ENCODE measurements around the gene SUSD1.
A peak's percentile ranks its signal among the peaks of the same experiment; 100 is the strongest.

Gene SUSD1

DNA sequence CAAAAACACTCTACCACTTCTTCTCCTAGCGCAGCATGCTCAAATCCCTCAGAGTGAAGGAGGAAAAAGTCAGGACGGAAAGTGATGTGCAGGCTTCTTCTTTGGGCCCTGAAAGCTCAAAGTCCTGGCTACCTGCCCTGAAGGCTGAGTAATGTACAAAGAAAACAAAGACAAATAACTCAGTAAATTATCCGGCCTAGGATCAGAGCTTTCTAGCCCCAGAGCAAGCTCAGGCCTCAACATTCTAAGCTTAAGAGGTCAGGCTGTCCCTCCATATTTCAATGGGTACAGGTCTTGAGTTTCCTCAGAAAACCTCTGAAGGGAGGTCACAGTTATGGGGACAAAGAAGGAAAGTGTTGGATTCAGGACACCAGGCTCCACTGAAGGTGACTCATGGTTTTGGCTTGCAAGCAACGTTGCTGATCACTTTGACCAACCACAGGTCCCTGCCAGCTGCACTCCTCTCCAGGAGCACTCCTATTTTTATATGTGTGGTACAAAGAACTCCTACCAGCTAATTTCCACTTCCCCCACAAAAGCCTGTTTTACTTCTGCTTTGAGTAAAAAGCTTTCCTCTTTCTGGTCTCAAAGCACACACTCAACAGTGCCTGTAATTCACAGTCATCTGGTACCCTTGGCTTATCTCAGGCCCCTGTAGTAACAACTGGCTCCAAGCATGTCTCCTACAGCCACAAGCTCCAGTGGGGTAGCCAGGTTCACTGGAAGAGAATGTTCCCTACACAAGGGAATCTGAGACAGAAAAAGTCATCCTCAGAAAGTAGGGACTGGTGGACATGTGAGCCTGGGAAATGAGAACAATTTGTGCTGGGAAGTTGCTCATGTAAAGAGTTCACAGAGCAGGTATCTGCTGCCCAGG, 162.8 kb downstream of the SUSD1 start:
- peak; percentile 37 for DNase-seq (ENCODE audit: low spot score)

DNA sequence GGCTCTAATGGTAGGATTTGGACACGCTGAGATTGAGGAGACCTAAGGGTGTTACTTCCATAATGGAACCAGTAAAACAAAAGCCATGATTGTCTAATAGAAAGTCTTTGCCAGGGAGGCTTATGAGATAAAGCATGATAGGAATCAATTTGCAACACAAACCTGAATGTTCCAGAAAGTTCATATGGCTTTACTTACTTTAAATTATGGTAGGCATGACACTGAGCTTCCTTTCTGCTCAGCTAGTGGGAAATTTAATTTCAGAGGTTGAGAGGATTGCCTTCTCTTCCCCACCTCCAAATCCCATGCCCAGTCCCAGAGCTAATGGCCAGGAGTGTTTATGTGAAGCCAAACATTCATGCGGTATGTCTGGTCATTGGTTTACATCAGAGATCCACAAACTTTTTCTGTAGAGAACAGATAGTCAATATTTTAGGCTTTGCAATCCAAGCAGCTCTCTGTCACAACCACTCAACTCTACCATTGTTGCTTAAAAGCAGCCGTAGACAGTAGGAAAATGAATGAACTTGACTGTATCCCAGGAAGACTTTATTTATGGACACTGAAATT, 164.0 kb downstream of the SUSD1 start:
- no peak for DNase-seq (ENCODE audit: low spot score)

DNA sequence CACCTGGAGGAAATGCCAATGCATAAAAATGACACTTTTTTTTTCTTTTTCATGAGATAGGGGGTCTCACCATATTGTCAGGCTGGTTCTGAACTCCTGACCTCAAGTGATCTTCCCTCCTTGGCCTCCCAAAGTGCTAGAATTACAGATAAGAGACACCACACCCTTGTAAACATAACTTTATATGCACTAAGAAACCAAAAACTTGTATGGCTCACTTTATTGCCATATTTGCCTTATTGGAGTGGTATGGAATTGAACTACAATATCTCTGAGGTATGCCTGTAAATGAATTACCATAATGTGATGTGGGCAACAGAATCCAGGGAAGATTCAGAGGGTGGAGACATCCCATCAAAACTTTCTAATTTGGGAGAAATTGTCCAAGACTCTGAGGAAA, 164.6 kb downstream of the SUSD1 start:
- DNase-seq (ENCODE audit: low spot score) = no peak

DNA sequence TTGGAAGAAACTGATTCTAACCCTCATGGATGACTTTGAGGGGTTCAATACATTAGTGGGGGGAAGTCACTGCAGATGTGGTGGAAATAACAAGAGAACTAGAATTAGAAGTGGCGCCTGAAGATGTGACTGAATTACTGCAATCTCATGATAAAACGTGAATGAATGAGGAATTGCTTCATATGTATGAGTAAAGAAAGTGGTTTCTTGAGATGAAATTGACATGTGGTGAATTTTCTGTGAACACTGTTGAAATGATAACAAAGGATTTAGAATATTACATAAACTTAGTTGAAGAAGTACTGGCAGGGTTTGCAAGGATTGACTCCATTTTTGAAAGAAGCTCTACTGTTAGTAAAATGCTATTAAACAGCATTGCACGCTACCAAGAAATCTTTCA, 165.4 kb downstream of the SUSD1 start:
- DNase-seq (ENCODE audit: low spot score) = no peak

DNA sequence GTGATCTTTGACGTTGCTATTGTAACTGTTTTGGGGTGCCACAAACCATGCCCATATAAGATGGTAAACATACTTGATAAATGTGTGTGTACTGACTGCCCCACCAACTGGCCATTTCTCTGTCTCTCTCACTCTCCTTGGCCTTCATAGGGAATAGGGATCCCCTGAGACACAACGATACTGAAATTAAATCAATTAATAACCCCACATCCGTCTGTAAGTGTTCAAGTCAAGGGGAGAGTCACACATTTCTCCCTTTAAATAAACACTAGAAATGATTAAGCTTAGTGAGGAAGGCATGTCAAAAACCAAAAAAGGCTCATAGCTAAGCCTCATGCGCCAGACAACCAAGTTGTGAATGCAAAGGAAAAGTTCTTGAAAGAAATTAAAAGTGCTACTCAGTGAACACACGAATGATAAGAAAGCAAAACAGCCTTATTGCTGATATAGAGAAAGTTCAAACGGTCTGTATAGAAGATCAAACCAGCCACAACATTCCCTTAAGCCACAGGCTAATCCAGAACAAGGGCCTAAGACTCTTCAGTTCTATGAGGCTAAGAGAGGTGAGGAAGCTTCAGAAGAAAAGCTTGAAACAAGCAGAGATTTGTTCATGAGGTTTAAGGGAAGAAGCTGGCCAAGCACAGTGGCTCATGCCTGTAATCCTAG, 167.4 kb downstream of the SUSD1 start:
- no peak for DNase-seq (ENCODE audit: low spot score)

DNA sequence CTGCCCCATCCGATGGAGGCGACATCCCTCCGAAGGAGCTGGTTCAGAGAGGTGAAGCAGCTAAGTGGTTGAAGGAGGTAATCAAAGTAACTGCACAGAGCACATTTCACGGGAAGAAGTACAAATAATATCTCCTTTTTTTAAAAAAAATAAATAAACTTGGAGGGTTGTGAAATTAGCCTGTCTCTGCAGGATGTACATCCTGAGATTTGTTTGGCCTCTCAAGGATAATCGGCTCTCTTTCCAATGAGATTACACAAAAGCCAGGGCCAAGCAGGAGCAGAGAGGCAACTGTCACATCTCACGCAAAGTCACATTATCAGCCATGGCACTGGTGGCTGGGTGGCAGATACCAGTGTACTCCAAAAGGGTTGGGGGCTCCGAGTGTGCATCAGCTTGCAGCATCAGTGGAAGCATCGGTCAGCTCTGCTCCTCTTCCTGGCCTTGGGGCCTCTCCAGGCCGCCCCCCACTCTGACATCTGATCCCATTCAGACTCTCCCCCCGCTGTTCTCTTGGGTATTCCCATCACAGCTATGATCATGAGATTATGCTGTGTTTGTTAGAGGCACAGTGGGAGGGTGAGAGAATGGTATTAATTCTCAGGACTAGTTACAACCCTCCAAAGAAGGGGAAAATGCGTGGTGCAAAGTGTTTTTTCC, 168.6 kb downstream of the SUSD1 start:
- DNase-seq (ENCODE audit: low spot score) = no peak

DNA sequence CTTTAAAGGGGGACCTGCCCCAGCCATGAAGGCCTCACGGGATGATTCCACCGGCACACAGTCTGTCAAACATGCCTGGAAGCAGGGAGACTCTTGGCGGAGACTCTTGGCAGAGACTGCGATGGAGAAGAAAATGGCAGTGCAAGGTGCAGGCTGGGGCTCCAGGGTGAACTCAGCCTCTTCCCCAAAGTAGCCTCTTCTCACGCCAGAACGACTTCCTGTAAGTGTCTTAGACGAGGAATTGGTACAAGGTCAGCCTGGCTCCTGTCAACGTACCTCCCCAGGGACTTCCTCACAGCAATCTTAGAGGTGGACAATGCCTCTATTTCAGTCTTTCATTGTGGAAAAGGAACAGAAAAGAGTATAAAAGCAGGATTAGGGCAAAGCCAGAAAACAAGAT, 169.2 kb downstream of the SUSD1 start:
- DNase-seq (ENCODE audit: low spot score) = no peak

DNA sequence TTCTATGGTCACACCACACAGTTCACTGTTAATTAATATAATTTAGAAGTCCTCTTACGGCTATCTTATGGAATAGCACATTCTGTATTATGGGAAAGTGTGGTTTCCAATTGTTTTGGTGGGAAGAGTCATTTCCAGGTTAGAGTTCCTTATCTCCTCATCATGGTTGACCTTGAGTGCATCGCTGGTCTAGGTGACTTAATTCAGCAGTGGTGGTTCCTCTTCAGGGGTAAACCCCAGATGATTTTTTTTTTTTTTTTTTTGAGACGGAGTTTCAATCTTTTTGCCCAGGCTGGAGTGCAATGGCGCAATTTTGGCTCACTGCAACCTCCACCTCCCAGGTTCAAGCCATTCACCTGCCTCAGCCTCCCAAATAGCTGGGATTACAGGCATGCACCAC, 171.6 kb downstream of the SUSD1 start:
- no peak for DNase-seq (ENCODE audit: low spot score)

DNA sequence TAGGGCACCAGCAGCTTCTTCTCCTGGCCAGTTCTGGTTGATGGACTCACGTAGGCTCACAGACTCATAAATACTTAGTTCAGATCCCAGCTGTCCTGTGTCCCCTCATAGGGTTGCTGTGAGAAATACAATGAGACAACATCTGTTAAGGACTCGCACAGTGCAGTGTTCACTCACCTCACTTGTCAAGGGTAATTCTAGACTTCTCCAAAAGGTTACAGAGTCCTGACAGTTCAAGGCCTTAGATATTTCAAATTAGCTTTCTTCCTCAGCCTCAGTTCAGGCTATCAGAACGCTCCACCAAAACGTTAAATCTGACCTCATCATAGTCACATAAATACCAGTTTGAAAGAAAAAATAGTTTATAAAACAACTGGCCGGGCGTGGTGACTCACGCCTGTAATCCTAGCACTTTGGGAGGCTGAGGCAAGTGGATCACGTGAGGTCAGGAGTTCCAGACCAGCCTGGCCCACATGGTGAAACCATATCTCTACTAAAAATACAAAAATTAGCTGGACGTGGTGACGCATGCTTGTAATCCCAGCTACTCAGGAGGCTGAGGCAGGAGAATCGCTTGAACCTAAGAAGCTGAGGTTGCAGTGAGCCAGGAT, 172.1 kb downstream of the SUSD1 start:
- no peak for DNase-seq (ENCODE audit: low spot score)

DNA sequence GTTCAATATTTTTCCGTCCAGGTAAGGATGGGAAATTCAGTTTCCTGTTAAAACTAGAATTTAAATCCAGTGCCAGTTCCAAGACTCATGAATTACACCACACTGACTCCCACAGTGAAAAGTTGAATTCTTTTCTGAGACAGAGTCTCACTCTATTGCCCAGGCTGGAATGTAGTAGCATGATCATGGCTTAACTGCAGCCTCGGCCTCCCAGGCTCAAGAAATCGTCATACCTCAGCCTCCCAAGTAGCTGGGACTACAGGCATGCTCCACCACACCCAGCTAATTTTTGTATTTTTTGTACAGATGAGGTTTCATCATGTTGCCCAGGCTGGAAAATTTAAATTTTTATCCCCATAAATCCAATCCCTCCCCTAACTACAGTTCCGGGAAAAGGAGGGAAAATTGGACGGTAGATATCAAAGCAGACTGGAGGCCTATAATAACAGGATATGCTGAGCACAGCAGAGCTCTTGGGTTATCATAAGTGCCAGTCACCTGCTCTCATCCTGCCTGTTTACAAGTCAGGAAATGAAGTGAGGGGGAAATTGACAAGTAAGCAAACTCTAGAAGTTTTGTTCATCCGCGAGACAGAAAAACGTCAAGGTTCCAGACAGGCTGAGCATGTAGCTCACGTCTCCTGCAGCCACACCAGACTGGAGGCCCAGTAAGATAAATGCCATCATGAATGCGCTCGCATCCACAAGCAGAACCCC, 172.8 kb downstream of the SUSD1 start:
- no peak for DNase-seq (ENCODE audit: low spot score)

DNA sequence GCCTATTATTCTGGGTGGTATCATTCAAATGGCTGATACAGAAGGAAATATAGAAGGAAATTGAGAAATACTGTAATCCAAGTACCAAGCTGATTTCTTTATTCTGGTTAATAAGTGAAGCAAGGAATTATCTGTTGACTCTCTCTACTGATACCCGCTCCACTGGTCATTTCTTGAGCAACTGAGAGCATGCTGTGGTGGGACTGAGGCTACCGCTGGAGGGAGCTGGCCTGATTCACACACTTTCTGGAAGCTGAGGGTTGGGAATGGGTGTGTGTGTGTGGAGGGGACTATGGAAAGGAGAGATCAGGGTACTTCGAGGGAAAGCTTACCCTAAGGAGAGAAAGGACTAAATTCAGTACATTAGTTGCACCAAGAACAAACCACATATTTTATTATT, 174.4 kb downstream of the SUSD1 start:
- DNase-seq (ENCODE audit: low spot score) = no peak

DNA sequence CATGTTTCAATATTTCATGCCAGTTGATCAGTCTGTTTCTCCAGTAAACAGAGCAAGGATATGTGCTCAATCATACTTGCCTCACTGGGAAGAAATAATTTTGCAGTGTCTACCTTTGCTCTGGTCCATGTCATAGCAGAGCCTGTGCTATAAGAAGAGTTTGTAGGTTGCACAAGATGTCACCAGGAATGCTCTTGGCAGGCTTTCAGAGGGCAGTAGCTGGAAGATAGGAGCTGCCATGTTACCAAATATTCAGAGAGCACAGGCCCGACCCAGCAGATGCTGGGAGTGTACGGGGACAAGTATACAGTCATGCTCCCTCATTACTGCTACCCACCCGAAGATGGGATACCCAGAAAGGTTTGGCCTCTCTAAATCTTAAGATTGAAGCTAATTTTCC, 175.8 kb downstream of the SUSD1 start:
- DNase-seq (ENCODE audit: low spot score) = no peak

DNA sequence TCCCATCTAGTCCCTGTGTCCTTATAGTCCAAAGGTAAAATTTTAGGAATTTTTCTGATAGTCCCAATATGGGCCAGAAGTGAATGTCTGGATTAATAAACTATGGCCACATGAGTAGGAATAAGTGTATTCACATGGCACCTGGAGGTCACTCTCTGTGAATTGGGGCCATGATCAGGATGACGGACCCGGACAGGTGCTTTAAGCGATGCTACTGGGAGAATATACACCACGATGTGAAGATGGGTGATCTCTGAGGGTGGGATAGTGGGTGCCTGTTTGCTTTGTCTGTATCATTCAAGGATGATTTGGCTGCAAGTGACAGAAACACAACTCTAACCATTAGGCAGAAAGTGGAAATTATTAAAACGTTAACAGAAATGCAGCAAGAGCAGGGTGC, 177.3 kb downstream of the SUSD1 start:
- no peak for DNase-seq (ENCODE audit: low spot score)

DNA sequence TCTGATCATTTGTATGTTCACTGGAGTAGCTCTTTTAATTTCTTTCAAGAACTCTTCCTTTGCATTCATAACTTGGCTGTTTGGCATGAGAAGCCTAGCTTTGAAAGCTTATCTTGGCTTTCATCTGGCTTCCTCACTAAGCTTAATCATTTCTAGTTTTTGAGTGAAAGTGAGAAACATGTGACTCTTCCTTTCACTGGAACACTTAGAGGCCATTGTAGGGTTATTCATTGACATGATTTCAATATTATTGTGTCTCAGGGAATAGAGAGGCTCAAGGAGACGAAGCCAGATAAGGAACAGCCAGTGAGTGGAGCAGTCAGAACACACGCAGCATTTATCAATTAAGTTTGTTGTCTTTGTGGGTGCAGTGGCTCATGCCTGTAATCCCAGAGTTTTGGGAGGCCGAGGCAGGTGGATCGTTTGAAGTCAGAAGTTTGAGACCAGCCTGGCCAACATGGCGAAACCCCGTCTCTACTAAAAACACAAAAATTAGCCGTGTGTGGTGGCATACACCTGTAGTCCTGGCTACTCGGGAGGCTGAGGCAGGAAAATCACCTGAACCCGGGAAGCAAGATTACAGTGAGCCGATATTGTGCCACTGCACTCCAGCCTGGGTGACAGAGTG, 180.2 kb downstream of the SUSD1 start:
- DNase-seq (ENCODE audit: low spot score) = no peak

DNA sequence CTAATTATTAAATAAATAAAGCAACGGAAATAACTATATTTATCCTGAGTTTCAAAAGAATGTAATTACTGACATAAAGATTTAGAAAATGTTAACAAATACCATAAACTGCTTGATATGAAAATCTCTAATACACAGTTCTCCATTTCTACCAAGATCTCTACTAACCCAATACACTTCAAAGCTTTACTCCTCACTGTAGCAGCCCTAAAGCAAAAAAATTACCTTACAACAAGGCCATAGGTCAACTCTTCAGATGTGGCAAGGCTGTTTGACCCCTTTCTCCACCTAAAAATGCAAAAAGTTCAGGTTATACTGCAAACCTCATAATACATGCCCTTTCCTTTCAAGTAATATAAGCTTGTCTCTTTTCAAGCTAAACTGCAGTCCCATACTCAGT, 181.8 kb downstream of the SUSD1 start:
- DNase-seq (ENCODE audit: low spot score) = no peak

DNA sequence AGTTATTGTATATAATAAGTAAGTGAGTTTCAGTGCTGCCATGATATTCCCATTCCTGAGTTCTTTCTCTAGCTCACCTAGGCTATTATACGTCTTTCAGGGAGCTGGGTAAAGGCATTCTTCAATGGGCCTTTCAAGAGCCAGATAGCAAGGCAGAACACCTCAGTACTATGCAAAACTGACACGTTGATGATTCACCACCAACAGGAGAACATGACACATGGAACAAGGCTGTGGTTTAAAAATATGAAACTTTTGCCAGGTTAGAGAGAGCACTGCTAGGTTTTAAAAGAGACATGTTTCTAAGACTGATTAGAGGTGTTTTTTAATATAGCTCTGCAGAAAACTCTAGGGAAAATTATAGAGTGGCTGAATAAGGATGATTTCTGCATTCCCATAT, 182.6 kb downstream of the SUSD1 start:
- no peak for DNase-seq (ENCODE audit: low spot score)

DNA sequence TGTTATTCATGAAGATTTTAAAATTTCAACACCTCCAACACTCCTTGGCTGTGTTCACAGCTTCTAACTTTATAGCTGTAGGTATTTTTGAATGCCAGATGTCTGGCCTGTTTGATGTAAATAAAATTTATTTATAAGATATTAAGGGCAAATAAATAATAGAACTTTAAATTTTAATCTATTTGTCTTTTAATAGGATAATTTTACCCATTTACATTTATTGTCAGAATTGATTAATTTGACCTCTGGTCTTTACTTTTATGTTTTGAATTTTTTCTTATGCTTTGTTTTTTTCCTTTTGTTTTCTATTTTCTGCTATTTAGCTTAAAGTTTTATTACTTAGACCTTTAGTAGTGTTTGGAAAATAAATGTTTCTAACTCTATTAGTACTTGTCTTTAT, 183.9 kb downstream of the SUSD1 start:
- no peak for DNase-seq (ENCODE audit: low spot score)

Measured in iPS-NIHi11 (cell line).